ENCODE measurements around the gene CEP192. TPM values are rescaled to one million over a fixed set of nuclear protein-coding genes. Genes with fewer than 3 reads are reported as not detected.
A peak's percentile ranks its signal among the peaks of the same experiment; 100 is the strongest.

Gene CEP192
- polyA plus RNA-seq, 3 donors = 3.0 to 29.6 (median 3.7) TPM

DNA sequence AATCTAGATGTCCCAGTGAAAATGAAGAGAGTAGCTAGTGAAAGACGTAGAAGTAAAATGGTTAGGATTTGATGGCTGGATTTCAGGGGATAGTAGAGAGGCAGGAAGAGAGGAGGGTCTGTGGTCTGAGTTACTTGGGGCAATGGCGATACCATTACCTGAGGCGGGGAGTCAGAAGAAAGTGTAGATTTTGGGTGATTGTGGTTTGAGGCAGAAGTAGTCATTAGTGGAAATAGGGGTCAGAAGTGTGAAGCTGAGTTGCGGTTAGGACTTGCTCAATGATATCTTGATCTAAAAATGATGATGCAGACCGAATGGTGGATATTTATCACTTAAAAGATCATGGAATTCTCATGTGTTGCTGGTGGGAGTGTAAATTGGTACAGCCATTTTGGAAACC is 41.0 kb downstream of the CEP192 start:
- Histone ChIP-seq H3K4me1 (ENCODE audit: control insufficient read depth in 1 of 2, insufficient read depth in 2 of 2, low read length in 2 of 2) (no peaks in the 10 kb centered on the region), H3K9me3 (replicated peaks in 1 of 2; ENCODE audit: control insufficient read depth in 1 of 2, insufficient read depth in 1 of 2, low read length in 2 of 2) (no peaks in the 10 kb centered on the region), H3K27ac (ENCODE audit: low read depth in 1 of 2, low read length in 2 of 2) (no peak overlapping the region), H3K79me2 (ENCODE audit: insufficient read depth, low read length) (peaks cover 8% of the 10 kb centered on the region), H3K36me3 (replicated peaks in 1 of 2; ENCODE audit: control insufficient read depth in 1 of 2, insufficient read depth in 2 of 2, low read length in 2 of 2) (peaks cover 72 to 98% of the 10 kb centered on the region in 2 donors), H2AFZ (ENCODE audit: insufficient read depth, low read depth, low read length, poor library complexity, severe bottlenecking) (no peak overlapping the region), H3K9ac (ENCODE audit: insufficient read depth, low read length, poor library complexity, severe bottlenecking) (no peak overlapping the region), H4K20me1 (ENCODE audit: insufficient read depth, low read length) (peaks cover 3% of the 10 kb centered on the region), H3K4me3 (replicated peaks in 1 of 3; ENCODE audit: low read depth in 2 of 3, low read length in 3 of 3) (no peak overlapping the region), H3K4me2 (replicated peaks; ENCODE audit: extremely low read depth, low read length, poor library complexity, severe bottlenecking) (no peak overlapping the region), H3K27me3 (ENCODE audit: control insufficient read depth in 2 of 2, insufficient read depth in 2 of 2, low read length in 2 of 2) (no peaks in the 10 kb centered on the region)
- no peak overlapping the region for H3K4me3 Mint-ChIP-seq
- intact Hi-C loops (cut with micrococcal nuclease) = no loop called here
- H3K27ac Mint-ChIP-seq = peak overlapping the region in 1 of 7 donors; percentile 4
- no peak for DNase-seq
- 97% methylated on average over 5 of the region's 5 CpGs for WGBS (ENCODE audit: insufficient coverage)
- TF ChIP-seq CTCF (IDR thresholded peaks at IDR 0.05) = no peak
- no peaks in the 10 kb centered on the region for H3K9me3 Mint-ChIP-seq
- no peaks in the 10 kb centered on the region for H3K27me3 Mint-ChIP-seq (ENCODE audit: low read depth in 3 of 3)
- H3K36me3 Mint-ChIP-seq = peaks cover 73 to 85% of the 10 kb centered on the region in 2 donors
- H3K4me1 Mint-ChIP-seq = no peaks in the 10 kb centered on the region

GRCh38 chr18:13035249-13035914 is 44.2 kb downstream of the CEP192 start:
- WGBS (ENCODE audit: insufficient coverage) = 100% methylated on average over 1 of the region's 7 CpGs
- H3K4me2 ChIP-seq (replicated peaks; ENCODE audit: extremely low read depth, low read length, poor library complexity, severe bottlenecking) = no peak overlapping the region
- intact Hi-C loops (cut with micrococcal nuclease) = no loop called here

More at GRCh38 chr18:13035249-13035914, 44.2 kb downstream of the CEP192 start:
- no peak for DNase-seq
- Histone ChIP-seq H3K79me2 (ENCODE audit: insufficient read depth, low read length) (no peaks in the 10 kb centered on the region), H3K9ac (ENCODE audit: insufficient read depth, low read length, poor library complexity, severe bottlenecking) (no peak overlapping the region), H3K4me1 (ENCODE audit: control insufficient read depth in 1 of 2, insufficient read depth in 2 of 2, low read length in 2 of 2) (no peaks in the 10 kb centered on the region), H2AFZ (ENCODE audit: insufficient read depth, low read depth, low read length, poor library complexity, severe bottlenecking) (no peak overlapping the region), H3K27me3 (ENCODE audit: control insufficient read depth in 2 of 2, insufficient read depth in 2 of 2, low read length in 2 of 2) (no peaks in the 10 kb centered on the region), H3K9me3 (replicated peaks in 1 of 2; ENCODE audit: control insufficient read depth in 1 of 2, insufficient read depth in 1 of 2, low read length in 2 of 2) (no peaks in the 10 kb centered on the region), H3K4me3 (replicated peaks in 1 of 3; ENCODE audit: low read depth in 2 of 3, low read length in 3 of 3) (no peak overlapping the region), H3K36me3 (replicated peaks in 1 of 2; ENCODE audit: control insufficient read depth in 1 of 2, insufficient read depth in 2 of 2, low read length in 2 of 2) (peaks cover 45 to 99% of the 10 kb centered on the region in 2 donors), H3K27ac (ENCODE audit: low read depth in 1 of 2, low read length in 2 of 2) (no peak overlapping the region), H4K20me1 (ENCODE audit: insufficient read depth, low read length) (peaks cover 3% of the 10 kb centered on the region)
- H3K27me3 Mint-ChIP-seq (ENCODE audit: low read depth in 3 of 3) = peaks cover 0 to 2% (median 0%) of the 10 kb centered on the region in 3 donors
- H3K36me3 Mint-ChIP-seq = peaks cover 74 to 88% of the 10 kb centered on the region in 2 donors
- peak overlapping the region in 2 of 7 donors; percentile 32 to 33 for H3K27ac Mint-ChIP-seq
- no peaks in the 10 kb centered on the region for H3K4me1 Mint-ChIP-seq
- H3K9me3 Mint-ChIP-seq = no peaks in the 10 kb centered on the region
- H3K4me3 Mint-ChIP-seq = no peak overlapping the region
- TF ChIP-seq CTCF (IDR thresholded peaks at IDR 0.05) = no peak
